Measurements from ENCODE around the gene ABI1.

Gene ABI1

DNA sequence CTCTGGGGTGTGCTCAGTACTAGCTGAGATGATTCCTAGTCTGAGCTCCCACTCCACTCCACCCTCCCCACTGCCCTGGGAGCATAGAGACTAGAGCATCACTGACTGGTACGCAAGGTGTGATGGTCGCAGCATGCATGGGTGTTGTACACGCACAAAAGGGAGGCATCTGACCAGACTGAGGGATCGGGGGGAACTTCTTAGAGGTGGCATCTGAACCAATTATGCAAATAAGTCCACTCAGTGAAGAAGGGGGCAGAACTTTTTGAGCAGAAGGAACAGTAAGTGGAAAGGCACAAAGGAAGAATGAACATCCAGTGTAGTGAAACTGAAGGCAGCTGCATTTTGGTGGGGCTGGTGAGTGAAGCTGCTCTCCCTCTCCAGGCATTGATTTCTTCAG lies 137.7 kb downstream of the ABI1 start:
- H3K4me3 ChIP-seq (ENCODE audit: low read depth, low read length) = no peak overlapping the region
- DNase-seq (ENCODE audit: low read depth) = no peak
- TF ChIP-seq, protein P1, sequence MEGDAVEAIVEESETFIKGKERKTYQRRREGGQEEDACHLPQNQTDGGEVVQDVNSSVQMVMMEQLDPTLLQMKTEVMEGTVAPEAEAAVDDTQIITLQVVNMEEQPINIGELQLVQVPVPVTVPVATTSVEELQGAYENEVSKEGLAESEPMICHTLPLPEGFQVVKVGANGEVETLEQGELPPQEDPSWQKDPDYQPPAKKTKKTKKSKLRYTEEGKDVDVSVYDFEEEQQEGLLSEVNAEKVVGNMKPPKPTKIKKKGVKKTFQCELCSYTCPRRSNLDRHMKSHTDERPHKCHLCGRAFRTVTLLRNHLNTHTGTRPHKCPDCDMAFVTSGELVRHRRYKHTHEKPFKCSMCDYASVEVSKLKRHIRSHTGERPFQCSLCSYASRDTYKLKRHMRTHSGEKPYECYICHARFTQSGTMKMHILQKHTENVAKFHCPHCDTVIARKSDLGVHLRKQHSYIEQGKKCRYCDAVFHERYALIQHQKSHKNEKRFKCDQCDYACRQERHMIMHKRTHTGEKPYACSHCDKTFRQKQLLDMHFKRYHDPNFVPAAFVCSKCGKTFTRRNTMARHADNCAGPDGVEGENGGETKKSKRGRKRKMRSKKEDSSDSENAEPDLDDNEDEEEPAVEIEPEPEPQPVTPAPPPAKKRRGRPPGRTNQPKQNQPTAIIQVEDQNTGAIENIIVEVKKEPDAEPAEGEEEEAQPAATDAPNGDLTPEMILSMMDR (IDR thresholded peaks at IDR 0.05; ENCODE audit: insufficient read depth, low read depth, low read length, missing control alignments) = no peak

DNA sequence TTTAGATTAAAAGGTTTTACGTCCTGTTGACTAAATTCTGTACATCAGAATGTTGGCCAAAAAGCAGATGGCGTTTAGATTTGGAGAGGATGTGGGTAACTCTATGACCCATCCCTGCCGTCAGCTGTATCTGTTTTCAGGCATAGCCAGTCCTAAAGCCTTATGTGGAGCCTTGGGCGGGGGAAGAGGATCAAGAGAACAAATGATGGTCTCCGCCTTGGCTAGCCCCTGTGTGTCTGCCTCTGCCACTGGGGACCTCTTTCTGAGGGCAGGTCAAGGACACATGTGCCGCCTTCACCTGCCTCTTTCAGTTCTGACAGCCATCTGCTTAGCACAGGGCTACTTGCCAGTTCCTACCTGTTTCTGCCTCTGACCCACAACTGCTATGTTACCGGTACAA lies 139.2 kb downstream of the ABI1 start:
- no peak overlapping the region for H3K4me3 ChIP-seq (ENCODE audit: low read depth, low read length)
- TF ChIP-seq, protein P1 (IDR thresholded peaks at IDR 0.05; ENCODE audit: insufficient read depth, low read depth, low read length, missing control alignments) = no peak
- DNase-seq (ENCODE audit: low read depth) = no peak

DNA sequence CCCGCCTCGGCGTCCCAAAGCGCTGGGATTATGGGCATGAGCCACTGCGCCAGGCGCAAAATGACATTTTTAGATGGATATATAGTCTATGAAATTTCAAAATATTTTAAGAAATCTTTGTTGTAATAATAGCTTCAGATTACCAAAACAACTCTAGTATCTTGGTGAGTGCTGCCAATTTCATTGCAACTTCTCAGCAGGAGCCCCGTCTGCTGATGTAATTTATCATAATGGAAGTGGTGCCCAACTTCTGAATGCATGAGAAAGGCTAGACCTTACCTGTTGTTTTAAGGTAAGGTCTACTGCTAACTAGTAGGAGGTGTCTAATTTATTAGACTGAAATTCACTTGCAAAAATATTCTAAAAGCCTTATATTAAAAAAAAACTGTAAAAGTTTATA lies 143.3 kb downstream of the ABI1 start:
- TF ChIP-seq, protein P1 (IDR thresholded peaks at IDR 0.05; ENCODE audit: insufficient read depth, low read depth, low read length, missing control alignments) = no peak
- DNase-seq (ENCODE audit: low read depth) = no peak
- no peak overlapping the region for H3K4me3 ChIP-seq (ENCODE audit: low read depth, low read length)

DNA sequence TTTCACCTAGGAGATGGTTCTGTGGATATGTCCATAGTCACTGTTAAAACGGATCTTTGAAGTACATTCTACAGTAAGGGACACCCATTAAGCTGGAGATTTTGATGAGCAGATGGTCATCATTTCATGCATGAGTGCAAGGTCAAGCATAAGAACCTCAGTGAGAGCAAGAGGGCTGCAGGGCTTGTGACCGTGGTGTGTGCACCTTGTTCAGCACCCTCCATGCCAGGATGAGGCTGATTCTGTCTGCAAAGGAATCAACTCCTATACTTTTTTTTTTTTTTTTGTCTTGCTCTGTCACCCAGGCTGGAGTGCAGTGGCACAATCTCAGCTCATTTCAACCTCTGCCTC lies 145.6 kb downstream of the ABI1 start:
- no peak overlapping the region for H3K4me3 ChIP-seq (ENCODE audit: low read depth, low read length)
- TF ChIP-seq, protein P1 (IDR thresholded peaks at IDR 0.05; ENCODE audit: insufficient read depth, low read depth, low read length, missing control alignments) = no peak
- no peak for DNase-seq (ENCODE audit: low read depth)

DNA sequence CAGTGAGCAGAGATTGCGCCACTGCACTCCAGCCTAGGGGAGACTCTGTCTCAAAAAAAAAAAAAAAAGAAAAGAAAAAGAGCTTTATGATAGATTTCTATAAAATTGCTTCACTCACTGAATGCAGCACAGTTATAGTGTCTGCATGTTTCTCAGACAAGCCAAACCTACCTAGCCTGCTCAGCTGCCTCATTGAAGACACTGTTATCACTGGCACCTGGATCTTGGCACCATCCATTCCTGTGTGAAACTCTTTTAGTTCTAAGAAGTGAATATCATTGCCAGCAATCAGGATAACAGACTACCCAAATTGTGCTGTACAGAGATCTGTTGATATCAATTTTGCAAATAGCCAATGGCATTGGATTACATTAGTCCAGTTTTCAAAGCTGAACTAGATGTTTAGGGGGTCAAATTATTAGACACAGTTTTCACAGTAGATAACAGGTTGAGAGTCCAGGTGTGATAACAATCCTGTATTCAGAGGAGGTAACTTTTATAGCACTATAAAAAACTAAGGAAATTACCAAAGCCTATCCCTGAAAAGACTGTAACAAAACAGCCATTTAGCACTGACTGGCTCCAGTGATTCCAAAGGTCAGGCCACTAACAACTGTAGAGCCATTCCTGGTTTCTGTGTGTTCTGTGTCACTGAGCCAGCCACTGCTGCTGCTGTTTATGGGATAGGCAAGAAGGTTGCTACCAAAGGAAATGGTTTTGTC lies 146.2 kb downstream of the ABI1 start:
- no peak overlapping the region for H3K4me3 ChIP-seq (ENCODE audit: low read depth, low read length)
- TF ChIP-seq, protein P1 (IDR thresholded peaks at IDR 0.05; ENCODE audit: insufficient read depth, low read depth, low read length, missing control alignments) = no peak
- no peak for DNase-seq (ENCODE audit: low read depth)

DNA sequence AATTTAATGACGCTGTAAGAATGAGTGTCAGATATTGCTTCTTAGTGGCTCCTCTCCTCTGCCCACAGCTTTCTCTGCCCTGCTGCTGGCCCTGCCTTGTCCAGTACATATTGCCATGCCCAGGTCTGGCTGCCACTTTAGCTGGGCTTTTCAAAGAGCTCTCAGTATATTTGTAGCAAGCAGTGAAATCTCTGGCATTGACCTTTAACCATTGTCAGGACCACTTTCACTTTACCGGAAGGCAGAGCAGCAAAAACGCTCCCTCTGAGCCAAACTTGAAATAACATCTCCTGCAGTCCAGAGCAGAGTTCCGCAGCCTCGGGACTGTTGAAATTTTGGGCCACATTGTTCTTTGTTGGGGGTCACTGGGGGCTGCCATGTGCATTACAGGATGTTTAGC lies 149.4 kb downstream of the ABI1 start:
- TF ChIP-seq, protein P1 (IDR thresholded peaks at IDR 0.05; ENCODE audit: insufficient read depth, low read depth, low read length, missing control alignments) = no peak
- no peak overlapping the region for H3K4me3 ChIP-seq (ENCODE audit: low read depth, low read length)
- DNase-seq (ENCODE audit: low read depth) = no peak

DNA sequence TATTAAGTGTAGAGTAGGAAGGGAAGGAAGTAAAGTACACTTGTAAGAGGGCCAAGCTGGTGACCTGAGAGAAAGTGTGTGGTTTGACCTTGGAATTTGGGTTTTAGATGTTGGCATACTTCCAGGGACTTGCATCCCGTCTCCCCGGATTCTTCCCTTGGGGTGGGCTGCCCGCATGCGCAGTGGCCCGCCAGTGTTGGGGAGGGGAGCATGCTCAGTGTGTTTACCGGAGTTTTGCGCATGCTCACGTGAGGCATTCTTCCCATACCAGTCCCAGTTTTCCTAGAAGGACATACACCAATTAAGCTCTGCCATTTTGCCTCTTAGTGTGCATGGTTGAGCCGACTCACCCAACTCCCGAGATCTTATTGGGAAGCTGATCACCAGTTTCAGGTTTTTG lies 153.8 kb downstream of the ABI1 start:
- no peak overlapping the region for H3K4me3 ChIP-seq (ENCODE audit: low read depth, low read length)
- DNase-seq (ENCODE audit: low read depth) = no peak
- TF ChIP-seq, protein P1 (IDR thresholded peaks at IDR 0.05; ENCODE audit: insufficient read depth, low read depth, low read length, missing control alignments) = no peak
